ENCODE measurements around the gene FOLR3. TPM values are rescaled to one million over a fixed set of nuclear protein-coding genes. Genes with fewer than 3 reads are reported as not detected.
"Not testable (repeated sequence)": the region's sequence is repeated elsewhere in the genome, so short reads cannot be mapped to it uniquely, and the experiment has no call there.

The FOLR3 gene
- total RNA-seq, 1 donor from 2014 or later = not detected

DNA sequence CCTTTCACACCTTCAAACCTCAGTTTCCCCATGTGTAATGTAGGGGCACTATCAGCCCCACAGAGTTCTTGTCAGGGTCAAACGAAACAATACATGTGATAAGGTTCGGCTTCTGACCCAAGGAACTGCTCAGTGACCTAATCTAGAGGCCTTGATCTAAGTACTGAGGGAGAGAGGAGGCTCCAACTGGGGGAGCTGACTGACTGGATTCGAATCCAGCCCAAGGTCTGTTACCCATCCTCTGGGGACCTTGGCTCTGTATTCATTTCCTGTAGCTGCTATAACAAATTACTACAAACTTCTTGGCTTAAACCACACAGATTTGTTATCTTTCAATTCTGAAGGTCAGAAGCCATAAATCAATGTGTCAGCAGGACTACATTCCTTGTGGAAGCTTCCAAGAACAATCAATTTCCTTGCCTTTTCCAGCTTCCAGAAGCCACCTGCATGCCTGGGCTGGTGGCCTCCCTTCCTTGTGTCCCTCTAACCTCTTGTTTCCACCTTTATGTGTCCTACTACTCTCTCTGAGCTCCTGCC lies 12.3 kb upstream of the FOLR3 start:
- no peak for DNase-seq (ENCODE audit: low read depth in 2 of 2)

DNA sequence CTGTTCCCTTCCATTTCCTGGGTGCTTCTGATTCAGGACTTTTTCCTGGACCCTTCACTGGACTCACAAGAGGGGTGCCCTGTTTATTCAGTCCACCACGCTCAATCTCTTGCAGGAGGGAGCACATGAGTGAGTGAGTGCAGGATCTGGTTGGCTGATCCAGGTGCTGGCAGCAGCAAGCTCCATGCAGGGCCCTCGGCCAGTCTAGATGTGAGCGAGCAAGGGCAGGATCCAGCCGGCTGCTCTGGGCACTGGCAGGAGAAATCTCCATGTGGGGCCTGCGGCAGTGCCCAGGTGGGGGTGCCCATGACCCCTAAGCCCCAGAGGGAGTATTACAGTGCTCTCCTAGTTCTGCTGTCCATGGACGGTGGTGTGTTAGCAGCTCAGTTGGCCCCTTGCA lies 11.5 kb upstream of the FOLR3 start:
- no peak for DNase-seq (ENCODE audit: low read depth in 2 of 2)

DNA sequence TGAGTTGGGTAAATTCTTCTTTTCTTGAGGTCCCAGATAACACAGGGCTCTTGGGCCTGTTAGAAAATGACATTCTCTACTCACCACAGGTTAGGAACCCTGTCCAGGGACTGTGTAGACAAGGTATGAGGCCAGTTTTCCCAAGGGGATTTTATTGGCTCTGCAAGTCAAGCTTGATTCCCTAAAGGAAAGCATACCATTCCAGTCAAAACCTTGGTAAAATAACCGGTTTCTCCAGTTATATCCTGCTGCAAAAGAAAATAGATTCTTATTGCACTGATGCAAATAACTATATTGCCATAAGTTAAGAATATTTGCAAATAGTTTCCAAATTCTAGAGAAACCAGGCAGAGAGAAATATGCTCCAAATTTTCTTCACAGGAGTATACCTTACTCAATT lies 9.6 kb upstream of the FOLR3 start:
- no peak for DNase-seq (ENCODE audit: low read depth in 2 of 2)

DNA sequence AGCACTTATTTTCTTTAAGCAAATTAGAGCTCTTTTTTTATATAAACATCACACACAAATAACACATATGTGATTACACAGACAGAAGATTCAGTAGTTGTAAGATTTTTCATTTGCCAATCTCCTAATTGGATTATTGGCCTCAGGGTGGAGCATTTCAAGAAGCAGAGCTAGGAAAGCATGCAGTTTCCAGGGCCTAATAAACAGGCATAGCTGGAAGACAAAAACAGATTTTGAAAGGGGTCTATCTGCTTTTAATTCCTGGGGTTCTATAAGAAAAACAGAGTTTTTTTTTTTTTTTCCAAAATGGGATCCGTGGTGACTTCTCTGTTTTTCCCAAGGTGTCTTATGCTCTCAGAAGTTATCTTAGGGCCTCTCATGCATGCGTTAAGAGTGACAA lies 7.6 kb upstream of the FOLR3 start:
- no peak for DNase-seq (ENCODE audit: low read depth in 2 of 2)

DNA sequence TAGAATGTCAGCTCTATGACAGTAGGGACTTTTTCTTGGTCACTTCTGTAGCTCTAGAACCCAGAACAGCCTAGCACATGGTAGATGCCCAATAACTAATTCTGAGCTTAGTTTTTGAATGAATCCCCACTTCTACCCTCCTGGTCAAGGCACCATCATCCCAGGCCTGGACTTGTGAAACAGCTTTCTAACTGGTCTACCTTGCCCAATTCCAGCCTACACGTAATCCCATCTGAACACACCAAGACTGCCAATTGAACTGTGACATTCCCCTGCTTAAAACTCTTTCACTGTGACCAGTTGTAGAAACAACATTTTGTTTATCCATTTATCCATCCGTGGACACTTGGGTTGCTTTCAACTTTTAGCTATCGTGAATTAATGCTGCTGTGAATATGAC lies 6.1 kb upstream of the FOLR3 start:
- DNase-seq (ENCODE audit: low read depth in 2 of 2) = no peak

DNA sequence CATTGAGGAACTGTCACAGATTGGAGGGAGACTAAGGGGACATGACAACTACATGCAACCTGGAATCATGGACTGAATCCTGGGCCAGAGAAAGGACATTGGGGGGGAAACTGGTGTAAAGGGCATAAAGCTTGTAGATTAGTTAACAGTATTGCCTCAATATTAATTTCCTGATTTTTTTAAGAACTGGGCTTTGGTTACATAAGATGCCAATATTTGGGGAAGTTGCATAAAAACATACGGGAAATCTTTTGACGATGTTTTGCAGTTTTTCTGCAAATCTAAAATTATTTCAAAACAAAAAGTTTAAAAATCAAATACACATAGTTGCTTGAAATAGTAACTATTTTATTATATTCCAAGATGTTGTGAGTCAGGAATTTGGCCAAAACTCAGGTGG lies 2.9 kb upstream of the FOLR3 start:
- no peak for DNase-seq (ENCODE audit: low read depth in 2 of 2)

DNA sequence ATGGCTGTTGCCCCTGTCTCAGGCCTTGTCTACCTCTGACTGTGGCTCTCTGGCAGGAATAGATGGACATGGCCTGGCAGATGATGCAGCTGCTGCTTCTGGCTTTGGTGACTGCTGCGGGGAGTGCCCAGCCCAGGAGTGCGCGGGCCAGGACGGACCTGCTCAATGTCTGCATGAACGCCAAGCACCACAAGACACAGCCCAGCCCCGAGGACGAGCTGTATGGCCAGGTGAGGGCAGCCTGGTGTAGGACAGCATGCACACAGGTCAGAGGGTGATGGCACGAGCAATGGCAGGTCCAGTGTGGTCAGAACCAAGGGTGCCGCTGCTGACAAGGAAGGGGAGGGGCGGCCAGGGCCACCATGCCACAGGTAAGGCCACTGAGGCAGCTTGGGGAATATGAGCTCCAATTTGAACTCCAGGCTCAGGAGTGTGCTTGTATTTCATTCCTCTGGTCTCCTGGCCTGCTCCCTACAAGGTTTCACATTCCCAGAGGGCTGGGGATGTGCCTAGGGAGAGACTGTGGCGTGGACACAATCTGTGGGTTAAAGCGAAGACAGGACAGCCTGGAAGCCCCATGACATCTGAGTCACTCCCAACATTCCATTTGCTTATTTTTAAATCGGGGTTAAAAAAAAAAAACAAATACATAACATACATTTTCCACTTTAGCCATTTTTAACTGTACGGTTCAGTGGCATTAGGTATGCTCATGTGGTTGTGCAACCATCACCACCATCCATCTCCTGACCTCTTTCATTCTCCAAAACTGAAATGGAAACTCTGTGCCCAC lies 562 bp downstream of the FOLR3 start:
- no peak for DNase-seq (ENCODE audit: low read depth in 2 of 2)

DNA sequence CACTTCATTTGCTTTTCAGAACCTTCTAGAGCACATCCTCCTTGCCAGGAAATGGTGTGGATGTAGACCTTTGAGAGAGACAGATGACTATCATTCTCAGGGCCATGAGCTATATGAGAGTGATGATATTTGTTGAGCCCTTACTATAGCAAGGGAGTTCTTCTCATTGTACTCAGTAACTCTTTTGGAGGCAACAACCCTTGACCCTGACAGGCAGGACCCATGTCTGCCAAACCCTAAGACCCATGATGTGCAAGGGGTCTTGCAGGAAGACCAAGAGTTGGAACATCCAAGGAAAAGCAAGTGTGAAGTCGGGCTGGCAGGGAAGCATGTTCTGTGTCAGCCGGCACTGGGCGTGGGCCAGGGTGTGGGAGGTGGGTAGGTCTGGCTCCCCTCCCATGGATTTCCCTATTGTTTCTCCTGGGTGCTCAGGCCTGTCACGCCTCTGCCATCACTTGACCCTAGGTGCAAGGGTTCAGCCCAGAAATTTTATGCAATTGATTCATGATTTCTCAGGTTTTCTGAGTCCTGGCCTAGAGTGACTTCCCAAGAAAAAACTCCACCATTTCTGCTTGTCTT lies 1.2 kb downstream of the FOLR3 start:
- DNase-seq (ENCODE audit: low read depth in 2 of 2) = no peak

DNA sequence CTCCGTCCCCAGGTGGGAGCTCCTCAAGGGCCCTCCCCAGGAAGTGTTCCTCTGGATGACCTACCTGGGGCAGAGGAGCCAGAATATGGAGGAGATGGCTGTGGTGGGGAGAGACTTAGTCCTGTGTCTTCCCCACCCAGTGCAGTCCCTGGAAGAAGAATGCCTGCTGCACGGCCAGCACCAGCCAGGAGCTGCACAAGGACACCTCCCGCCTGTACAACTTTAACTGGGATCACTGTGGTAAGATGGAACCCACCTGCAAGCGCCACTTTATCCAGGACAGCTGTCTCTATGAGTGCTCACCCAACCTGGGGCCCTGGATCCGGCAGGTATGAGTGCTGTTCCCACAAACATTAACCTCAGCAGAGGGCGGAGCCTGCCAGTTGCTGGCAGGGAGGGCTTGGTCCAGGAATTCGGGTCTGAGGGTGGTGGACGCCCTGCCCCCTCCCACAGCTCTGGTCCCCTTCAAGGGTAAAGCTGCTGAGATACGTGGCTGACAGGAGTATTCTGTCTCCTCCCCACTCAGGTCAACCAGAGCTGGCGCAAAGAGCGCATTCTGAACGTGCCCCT lies 3.4 kb downstream of the FOLR3 start:
- DNase-seq (ENCODE audit: low read depth in 2 of 2) = no peak

DNA sequence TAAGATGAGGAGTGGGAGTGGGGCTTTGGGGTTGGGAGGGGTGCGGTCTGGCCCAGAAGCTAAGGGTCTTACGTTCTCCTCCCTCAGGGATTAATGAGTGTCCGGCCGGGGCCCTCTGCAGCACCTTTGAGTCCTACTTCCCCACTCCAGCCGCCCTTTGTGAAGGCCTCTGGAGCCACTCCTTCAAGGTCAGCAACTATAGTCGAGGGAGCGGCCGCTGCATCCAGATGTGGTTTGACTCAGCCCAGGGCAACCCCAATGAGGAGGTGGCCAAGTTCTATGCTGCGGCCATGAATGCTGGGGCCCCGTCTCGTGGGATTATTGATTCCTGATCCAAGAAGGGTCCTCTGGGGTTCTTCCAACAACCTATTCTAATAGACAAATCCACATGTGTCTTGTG lies 4.0 kb downstream of the FOLR3 start:
- DNase-seq (ENCODE audit: low read depth in 2 of 2) = no peak

DNA sequence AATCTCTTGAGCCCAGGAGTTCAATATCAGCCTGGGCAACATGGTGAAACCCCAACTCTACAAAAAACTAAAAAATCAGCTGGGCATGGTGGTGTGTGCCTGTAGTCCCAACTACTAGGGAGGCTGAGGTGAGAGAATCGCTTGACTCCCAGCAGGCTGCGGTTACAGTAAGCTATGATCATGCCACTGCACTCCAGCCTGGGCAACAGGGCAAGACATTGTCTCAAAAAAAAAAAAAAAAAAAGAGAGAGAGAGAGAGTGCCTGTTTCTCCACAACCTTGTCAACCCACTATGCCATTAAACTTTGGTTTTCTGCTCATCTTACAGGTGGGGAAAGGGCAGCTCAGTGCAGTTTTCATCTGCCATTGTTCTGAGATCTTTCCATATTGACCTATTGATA lies 5.1 kb downstream of the FOLR3 start:
- no peak for DNase-seq (ENCODE audit: low read depth in 2 of 2)

DNA sequence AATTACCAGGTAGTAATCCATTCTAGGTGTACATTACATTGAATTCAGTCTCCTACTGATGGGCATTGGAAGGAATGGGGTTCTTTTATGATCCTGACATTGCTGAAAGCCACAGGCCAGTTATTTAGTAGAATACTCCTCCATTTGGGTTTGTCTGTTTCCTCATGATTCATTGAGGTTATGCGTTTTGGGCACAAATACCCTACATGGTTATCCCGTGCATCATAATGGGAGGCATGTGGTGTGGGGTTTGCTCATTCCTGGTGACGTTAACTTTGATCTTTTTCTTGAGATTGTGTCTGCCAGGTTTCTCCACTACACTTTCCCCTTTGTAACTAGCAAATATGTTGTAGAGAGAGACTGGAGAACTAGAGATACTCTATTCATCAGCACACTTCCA lies 5.5 kb downstream of the FOLR3 start:
- DNase-seq (ENCODE audit: low read depth in 2 of 2) = no peak

DNA sequence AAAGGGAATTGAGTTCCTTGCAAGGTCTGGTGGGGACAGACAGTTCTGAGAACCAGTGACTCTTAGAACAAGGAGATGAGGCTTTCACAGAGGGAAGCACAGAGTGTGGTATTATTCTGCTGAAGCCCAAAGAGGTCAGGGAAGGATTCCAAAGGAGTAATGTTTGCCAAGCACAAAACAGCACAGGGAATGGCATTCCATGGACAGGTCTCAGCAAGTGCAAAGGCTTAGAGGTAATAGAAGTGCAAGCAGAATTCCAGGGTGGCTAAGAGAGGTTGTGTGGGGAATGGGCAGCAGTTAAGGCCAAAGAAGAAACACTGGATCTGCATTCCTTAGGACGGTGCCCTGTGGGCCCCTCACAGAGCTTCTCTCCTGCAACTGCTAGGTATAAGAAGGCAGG lies 6.6 kb downstream of the FOLR3 start:
- not testable (repeated sequence) for DNase-seq (ENCODE audit: low read depth in 2 of 2)

DNA sequence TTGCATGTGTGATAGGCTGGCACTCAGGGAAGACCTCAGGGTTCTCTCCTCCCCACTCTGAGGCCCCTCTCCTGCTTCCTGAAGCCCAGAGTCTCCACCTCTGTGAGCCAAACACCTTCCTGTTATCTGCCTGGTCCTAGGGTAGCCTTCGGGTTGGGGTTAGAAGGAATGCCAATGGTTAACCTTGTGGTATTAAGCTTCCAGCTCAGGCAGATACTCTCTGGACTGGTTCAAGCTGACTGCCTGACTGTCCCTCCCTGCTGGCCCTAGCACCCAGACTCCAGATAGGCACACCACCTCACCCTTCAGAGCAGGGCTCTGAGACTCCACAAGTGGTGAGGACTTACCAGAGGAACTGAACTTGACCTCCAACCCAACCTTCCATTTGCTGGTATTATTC lies 7.0 kb downstream of the FOLR3 start:
- DNase-seq (ENCODE audit: low read depth in 2 of 2) = not testable (repeated sequence)

DNA sequence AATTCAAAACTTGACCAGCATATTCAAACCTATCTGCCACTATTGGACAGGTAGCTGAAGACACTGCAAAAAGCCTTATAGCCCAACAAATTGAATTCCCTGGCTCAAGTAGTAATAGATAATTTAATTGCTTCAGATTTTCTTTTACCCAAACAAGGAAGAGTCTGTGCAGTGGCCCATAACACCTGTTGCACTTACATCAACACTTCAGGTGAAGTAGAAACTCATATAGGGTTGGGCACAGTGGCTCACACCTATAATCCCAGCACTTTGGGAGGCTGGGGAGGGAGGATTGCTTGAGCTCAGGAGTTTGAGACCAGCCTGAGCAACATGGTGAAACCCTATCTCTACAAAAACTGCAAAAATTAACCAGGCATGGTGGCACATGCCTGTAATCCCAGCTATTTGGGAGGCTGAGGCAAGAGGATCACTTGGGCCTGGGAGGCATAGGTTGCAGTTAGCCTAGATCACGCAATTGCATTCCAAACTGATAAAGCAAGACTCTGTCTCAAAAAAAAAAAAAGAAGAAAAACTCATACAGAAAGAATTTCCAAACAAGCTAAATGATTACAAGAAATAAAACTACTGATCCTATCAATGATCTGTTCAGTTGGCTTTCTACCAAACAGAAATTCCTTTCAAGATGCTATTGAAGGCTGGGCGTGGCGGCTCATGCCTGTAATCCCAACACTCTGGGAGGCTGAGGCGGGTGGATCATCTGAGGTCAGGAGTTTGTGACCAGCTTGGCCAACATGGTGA lies 9.5 kb downstream of the FOLR3 start:
- DNase-seq (ENCODE audit: low read depth in 2 of 2) = no peak

DNA sequence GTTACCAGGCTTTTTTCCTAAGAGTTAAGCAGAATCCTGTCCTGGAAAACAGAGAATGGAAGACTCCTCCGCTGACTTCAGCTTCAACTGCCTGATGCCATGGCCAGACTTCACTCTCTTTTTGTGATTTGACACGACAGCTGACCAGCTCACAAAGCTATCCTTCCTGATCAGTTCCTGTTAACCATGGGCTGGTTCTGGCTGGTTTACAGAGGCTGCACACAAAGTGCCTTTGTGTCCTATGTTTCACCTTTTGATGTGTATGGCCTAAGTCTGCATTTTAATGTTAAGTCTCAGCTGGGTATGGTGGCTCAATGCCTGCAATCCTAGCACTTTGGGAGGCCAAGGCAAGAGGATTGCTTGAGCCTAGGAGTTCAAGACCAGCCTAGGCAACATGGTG lies 11.1 kb downstream of the FOLR3 start:
- no peak for DNase-seq (ENCODE audit: low read depth in 2 of 2)

DNA sequence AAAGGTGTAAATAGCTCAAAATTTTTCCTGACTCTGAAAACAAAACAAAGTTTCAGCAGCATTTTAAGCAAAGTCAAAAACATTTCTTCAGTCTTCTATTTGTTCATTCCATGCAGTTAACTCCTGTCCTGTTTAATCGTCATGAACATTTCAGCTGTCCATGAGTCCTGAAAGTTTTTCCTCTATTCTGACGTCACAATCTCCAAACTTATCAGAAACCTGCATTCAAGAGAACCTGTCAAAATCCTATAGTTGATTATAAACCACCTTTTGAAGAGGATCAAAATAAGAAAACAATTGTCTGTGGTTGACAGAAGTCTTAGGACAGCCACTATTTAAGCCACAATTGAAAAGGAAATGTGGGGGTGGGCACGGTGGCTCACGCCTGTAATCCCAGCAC lies 15.4 kb downstream of the FOLR3 start:
- no peak for DNase-seq (ENCODE audit: low read depth in 2 of 2)

DNA sequence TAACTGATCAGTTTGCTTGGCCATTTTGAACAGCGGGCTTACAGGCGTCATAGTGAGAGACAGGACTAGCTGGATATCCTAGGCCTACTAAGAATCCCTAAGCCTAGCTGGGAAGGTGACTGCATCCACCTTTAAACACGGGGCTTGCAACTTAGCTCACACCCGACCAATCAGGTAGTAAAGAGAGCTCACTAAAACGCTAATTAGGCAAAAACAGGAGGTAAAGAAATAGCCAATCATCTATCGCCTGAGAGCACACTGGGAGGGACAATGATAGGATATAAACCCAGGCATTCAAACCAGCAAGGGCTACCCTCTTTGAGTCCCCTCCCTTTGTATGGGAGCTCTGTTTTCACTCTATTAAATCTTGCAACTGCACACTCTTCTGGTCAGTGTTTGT lies 18.3 kb downstream of the FOLR3 start:
- DNase-seq (ENCODE audit: low read depth in 2 of 2) = not testable (repeated sequence)

DNA sequence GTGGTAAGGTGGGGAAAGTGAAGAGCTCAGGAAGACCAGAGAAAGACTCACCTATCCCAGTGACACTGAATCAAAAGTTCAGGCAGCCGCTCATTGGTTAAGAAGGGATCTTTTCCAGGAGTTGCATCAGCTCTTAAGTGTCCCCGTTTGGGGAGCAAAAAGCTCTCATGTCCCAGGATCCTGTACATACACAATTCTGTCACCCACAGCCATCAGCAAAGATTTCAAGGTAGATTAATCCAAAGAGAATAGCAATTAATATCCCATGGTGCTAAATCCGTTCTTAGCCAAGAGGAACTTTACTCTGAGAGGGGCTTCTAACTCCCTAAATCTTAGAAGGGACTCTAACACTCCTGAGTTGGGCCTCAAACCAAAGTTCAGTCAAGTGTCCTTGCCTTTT lies 19.3 kb downstream of the FOLR3 start:
- DNase-seq (ENCODE audit: low read depth in 2 of 2) = no peak

DNA sequence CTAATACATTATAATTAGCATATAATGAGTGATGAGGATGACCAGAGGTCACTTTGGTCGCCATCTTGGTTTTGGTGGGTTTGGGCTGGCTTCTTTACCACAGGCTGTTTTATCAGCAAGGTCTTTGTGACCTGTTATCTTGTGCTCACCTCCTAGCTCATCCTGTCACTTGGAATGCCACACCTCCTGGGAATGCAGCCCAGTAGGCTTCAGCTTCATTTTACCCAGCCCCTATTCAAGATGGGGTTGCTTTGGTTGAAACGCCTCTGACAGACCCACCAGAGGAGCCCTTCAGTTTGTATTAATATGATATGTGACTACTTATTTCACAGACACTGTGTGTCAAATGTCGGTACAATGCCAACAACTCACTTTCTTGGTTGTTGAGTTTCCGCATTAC lies 20.2 kb downstream of the FOLR3 start:
- no peak for DNase-seq (ENCODE audit: low read depth in 2 of 2)

DNA sequence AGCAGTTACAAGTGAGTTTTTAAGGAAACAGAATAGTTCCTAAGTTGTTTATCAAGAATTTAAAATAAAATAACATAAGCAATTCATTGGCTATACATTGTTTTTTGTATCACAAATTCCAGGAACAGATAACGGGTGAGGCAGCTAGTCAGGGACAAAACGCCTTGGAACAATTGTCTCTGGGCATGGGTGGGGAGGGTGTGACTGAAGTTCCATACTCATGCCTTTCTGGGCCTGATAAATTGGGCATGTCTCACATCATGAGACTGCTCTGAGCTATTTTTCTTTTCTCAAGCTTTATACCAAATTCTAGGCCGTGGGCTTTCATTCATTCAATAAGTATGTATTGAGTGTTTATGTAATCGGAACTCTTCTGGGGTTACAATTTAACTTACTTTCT lies 21.6 kb downstream of the FOLR3 start:
- no peak for DNase-seq (ENCODE audit: low read depth in 2 of 2)

DNA sequence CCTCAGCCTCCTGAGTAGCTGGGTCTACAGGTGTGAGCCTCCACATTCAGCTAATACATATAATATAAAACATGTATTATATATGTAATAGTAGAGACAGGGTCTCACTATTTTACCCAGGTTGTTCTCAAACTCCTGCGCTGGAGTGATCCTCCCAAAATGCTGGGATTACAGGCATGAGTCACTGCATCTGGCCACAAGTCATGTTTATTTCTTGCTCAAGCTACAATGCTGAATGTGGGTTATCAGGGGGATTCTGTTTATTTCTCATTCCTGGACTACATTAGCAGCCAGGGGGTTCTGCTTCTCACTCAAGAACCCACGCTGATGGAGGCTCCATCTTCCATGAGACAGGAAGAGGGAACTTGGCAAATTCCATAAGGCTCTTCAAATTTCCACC lies 24.8 kb downstream of the FOLR3 start:
- no peak for DNase-seq (ENCODE audit: low read depth in 2 of 2)
